Spleen (tissue), 11 donors: ENCODE results near the gene RHO. TPM values are rescaled to one million over a fixed set of nuclear protein-coding genes. Genes with fewer than 3 reads are reported as not detected.
A peak's percentile ranks its signal among the peaks of the same experiment; 100 is the strongest.

Experiments used
- DNase-seq: peaks from one replicate; pipeline ENCODE4 v3.0.0-alpha.2; 2020
- H3K27ac ChIP-seq, 8 donors: fragments of 200-600 bp; sonication (generic) in 7 of 8; 1 replicate in 4 of 8; 2 replicates in 4 of 8; pipeline versions ENCODE4 v1.5.0 to v1.8.0; 2016 to 2021; ENCODE audit warnings: inconsistent platforms in 4 of 8, mild to moderate bottlenecking in 4 of 8, moderate library complexity in 1 of 8
- H3K27me3 ChIP-seq, 7 donors: fragments of 200-600 bp; sonication (generic) in 6 of 7; replicated peaks in 1 of 7; 1 replicate in 4 of 7; 2 replicates in 3 of 7; pipeline versions ENCODE4 v1.5.0 to v1.8.0; 2016 to 2021; ENCODE audit warnings: inconsistent platforms in 3 of 7, mild to moderate bottlenecking in 1 of 7
- H3K36me3 ChIP-seq, 6 donors: fragments of 200-600 bp; sonication (generic) in 5 of 6; 1 replicate in 4 of 6; 2 replicates in 2 of 6; pipeline versions ENCODE4 v1.5.0 to v1.8.0; 2016 to 2021; ENCODE audit warnings: inconsistent platforms in 2 of 6
- H3K4me1 ChIP-seq, 6 donors: fragments of 200-600 bp; sonication (generic) in 5 of 6; 1 replicate in 3 of 6; 2 replicates in 3 of 6; pipeline versions ENCODE4 v1.5.0 to v1.8.0; 2016 to 2021; ENCODE audit warnings: inconsistent platforms in 3 of 6
- H3K4me3 ChIP-seq, 8 donors: fragments of 200-600 bp; sonication (generic) in 7 of 8; 1 replicate in 4 of 8; 2 replicates in 4 of 8; pipeline versions ENCODE4 v1.5.0 to v1.8.0; 2016 to 2021; ENCODE audit warnings: inconsistent platforms in 4 of 8, mild to moderate bottlenecking in 4 of 8, moderate library complexity in 2 of 8
- H3K9me3 ChIP-seq, 8 donors: fragments of 200-600 bp; sonication (generic) in 7 of 8; 1 replicate in 4 of 8; 2 replicates in 4 of 8; pipeline versions ENCODE4 v1.5.0 to v1.8.0; 2016 to 2021; ENCODE audit warnings: inconsistent platforms in 4 of 8
- CTCF ChIP-seq, 11 experiments: fragments of 200-600 bp in 7 of 11; fragments of 450-650 bp in 4 of 11; sonication (generic) in 4 of 11; IDR thresholded peaks in 8 of 11; conservative IDR thresholded peaks in 3 of 11; 1 replicate in 7 of 11; 2 replicates in 4 of 11; pipeline versions ENCODE4 v1.4.0 to v1.8.0; 2016 to 2021; ENCODE audit warnings: antibody characterized with exemption in 11 of 11, inconsistent platforms in 4 of 11, mild to moderate bottlenecking in 1 of 11
- POLR2A ChIP-seq, 3 donors: fragments of 450-650 bp; IDR thresholded peaks; one replicate each; pipeline ENCODE4 v1.5.1; 2017; ENCODE audit warnings: antibody characterized with exemption in 3 of 3, mild to moderate bottlenecking in 1 of 3
- POLR2AphosphoS5 ChIP-seq, 3 donors: sonication (generic); formaldehyde crosslinking; IDR thresholded peaks; one replicate each; pipeline ENCODE4 v1.5.1; 2017; ENCODE audit warnings: antibody characterized with exemption in 3 of 3
- WGBS, 5 donors: extraction: QIAGEN DNeasy Blood & Tissue Kit in 3 of 5; methylation state at CpG; one replicate each; pipeline versions ENCODE4 v1.1.5 to v1.1.7; 2013 to 2018; 5-methylcytosine and 5-hydroxymethylcytosine counted together
- intact Hi-C: fragments of 100-400 bp; cut with DNase I; formaldehyde crosslinking; loops from one replicate; pipeline ENCODE4 v1.15.0; 2023; ENCODE audit warnings: low total_unique reads
- polyA plus RNA-seq, 3 donors: library from polyadenylated mRNA; stranded (reverse); fragments of 200-250 nt; gene quantifications; one replicate each; pipeline ENCODE4 v1.2.1, GENCODE V29; 2013
- total RNA-seq, 7 donors: library from RNA; depleted of rRNA in 3 of 7; stranded (reverse); fragments of >200 nt in 3 of 7; fragmentation: NEBNext Ultra II Directional in 4 of 7; extraction: Animal tissue kit (Norgen Biotek cat#: 25700) in 4 of 7; gene quantifications; one replicate each; pipeline versions ENCODE4 v1.1.0 to v1.2.1, GENCODE V29; 2016 to 2021
- donor health status: healthy with polysubstance abuse.
- donor health status: DM: no; HTN: no; CAD: no; lungs with moderate emphysema.
- donor health status: DM: no; HTN: no; CAD: no.
- donor health status: Bipolar disorder and iron deficiency.
- donor health status: healthy.
- donor health status: DM: no; HTN: no; CAD: no.
- donor health status: DM: yes; HTN: yes; CAD: no.

The RHO gene
- total and polyA plus RNA-seq, 10 donors: not detected

- H3K4me1 ChIP-seq: peaks cover 0 to 53% (median 25%) of the 10 kb centered on the region in 6 donors
- H3K36me3 ChIP-seq: peaks cover 0 to 27% (median 15%) of the 10 kb centered on the region in 6 donors
- 68 to 80% (median 74%) methylated on average over 10 of the region's 10 CpGs for WGBS, 5 donors
- no peaks in the 10 kb centered on the region for H3K9me3 ChIP-seq
- no peak overlapping the region for H3K4me3 ChIP-seq
- TF ChIP-seq POLR2A (IDR thresholded peaks at IDR 0.05) (no peak), POLR2AphosphoS5 (IDR thresholded peaks at IDR 0.05) (no peak), CTCF (IDR thresholded peaks at IDR 0.05 in 8 of 11, conservative IDR thresholded peaks at IDR 0.05 in 3 of 11) (no peak)
- no peaks in the 10 kb centered on the region for H3K27me3 ChIP-seq
- intact Hi-C loops: no loop called here
- no peak for DNase-seq
- no peak overlapping the region for H3K27ac ChIP-seq
These were observed 24.0 kb downstream of the RHO start for GRCh38 chr3:129552287-129553050.

- WGBS, 5 donors: 74 to 86% (median 81%) methylated on average over 3 to 6 of the region's 6 CpGs
These were observed 24.7 kb downstream of the RHO start for GRCh38 chr3:129553171-129553570.

GRCh38 chr3:129553719-129554118 lies 25.3 kb downstream of the RHO start:
- H3K27me3 ChIP-seq: no peaks in the 10 kb centered on the region
- H3K27ac ChIP-seq: peak overlapping the region in 1 of 8 donors; percentile 14
- peaks cover 0 to 39% (median 18%) of the 10 kb centered on the region in 6 donors for H3K36me3 ChIP-seq
- DNase-seq: no peak
- H3K9me3 ChIP-seq: no peaks in the 10 kb centered on the region
- peak in 1 of 3 donors; percentile 19 for TF ChIP-seq POLR2AphosphoS5 (IDR thresholded peaks at IDR 0.05)
- TF ChIP-seq CTCF (IDR thresholded peaks at IDR 0.05 in 8 of 11, conservative IDR thresholded peaks at IDR 0.05 in 3 of 11): no peak
- TF ChIP-seq POLR2A (IDR thresholded peaks at IDR 0.05): no peak
- H3K4me3 ChIP-seq: no peak overlapping the region
- H3K4me1 ChIP-seq: peaks cover 6 to 65% (median 35%) of the 10 kb centered on the region in 6 donors
- intact Hi-C loops: no loop called here
- 45 to 56% (median 52%) methylated on average over 15 of the region's 15 CpGs for WGBS, 5 donors

More at GRCh38 chr3:129553171-129553570, 24.7 kb downstream of the RHO start:
- DNase-seq: no peak
- Histone ChIP-seq H3K9me3 (no peaks in the 10 kb centered on the region), H3K4me1 (peaks cover 1 to 60% (median 30%) of the 10 kb centered on the region in 6 donors), H3K27ac (peak overlapping the region in 1 of 8 donors; percentile 3), H3K4me3 (no peak overlapping the region), H3K36me3 (peaks cover 0 to 34% (median 16%) of the 10 kb centered on the region in 6 donors), H3K27me3 (no peaks in the 10 kb centered on the region)
- TF ChIP-seq POLR2A (IDR thresholded peaks at IDR 0.05) (no peak), POLR2AphosphoS5 (IDR thresholded peaks at IDR 0.05) (peak in 1 of 3 donors; percentile 34)
- intact Hi-C loops: no loop called here

GRCh38 chr3:129554356-129555152 lies 26.1 kb downstream of the RHO start:
- WGBS, 5 donors: 42 to 60% (median 54%) methylated on average over 10 to 13 of the region's 13 CpGs
- peaks cover 11 to 74% (median 42%) of the 10 kb centered on the region in 6 donors for H3K4me1 ChIP-seq
- DNase-seq: no peak
- peaks cover 0 to 47% (median 18%) of the 10 kb centered on the region in 6 donors for H3K36me3 ChIP-seq
- no peaks in the 10 kb centered on the region for H3K9me3 ChIP-seq
- H3K27ac ChIP-seq: peak overlapping the region in 3 of 8 donors; percentile 14 to 31 (median 14)
- H3K27me3 ChIP-seq: no peaks in the 10 kb centered on the region
- intact Hi-C loops: no loop called here
- no peak overlapping the region for H3K4me3 ChIP-seq
- TF ChIP-seq CTCF (IDR thresholded peaks at IDR 0.05 in 8 of 11, conservative IDR thresholded peaks at IDR 0.05 in 3 of 11) (no peak), POLR2A (IDR thresholded peaks at IDR 0.05) (no peak), POLR2AphosphoS5 (IDR thresholded peaks at IDR 0.05) (peak in 1 of 3 donors; percentile 23)
